Skin epidermis (tissue), 12 donors: ENCODE results near the gene SDR39U1.
A peak's percentile ranks its signal among the peaks of the same experiment; 100 is the strongest.

ENCODE experiments used
- H3K27ac ChIP-seq, 21 experiments: fragments of 200-600 bp; sonication (generic) in 11 of 21; one replicate each; pipeline ENCODE4 v1.5.0; 2020; ENCODE audit warnings: mild to moderate bottlenecking in 3 of 21, inconsistent platforms in 2 of 21, moderate library complexity in 2 of 21
- H3K4me3 ChIP-seq, 7 experiments: fragments of 200-600 bp; sonication (generic) in 2 of 7; one replicate each; pipeline ENCODE4 v1.5.0; 2020; ENCODE audit warnings: inconsistent platforms in 2 of 7, mild to moderate bottlenecking in 2 of 7, moderate library complexity in 1 of 7

SDR39U1 gene

DNA sequence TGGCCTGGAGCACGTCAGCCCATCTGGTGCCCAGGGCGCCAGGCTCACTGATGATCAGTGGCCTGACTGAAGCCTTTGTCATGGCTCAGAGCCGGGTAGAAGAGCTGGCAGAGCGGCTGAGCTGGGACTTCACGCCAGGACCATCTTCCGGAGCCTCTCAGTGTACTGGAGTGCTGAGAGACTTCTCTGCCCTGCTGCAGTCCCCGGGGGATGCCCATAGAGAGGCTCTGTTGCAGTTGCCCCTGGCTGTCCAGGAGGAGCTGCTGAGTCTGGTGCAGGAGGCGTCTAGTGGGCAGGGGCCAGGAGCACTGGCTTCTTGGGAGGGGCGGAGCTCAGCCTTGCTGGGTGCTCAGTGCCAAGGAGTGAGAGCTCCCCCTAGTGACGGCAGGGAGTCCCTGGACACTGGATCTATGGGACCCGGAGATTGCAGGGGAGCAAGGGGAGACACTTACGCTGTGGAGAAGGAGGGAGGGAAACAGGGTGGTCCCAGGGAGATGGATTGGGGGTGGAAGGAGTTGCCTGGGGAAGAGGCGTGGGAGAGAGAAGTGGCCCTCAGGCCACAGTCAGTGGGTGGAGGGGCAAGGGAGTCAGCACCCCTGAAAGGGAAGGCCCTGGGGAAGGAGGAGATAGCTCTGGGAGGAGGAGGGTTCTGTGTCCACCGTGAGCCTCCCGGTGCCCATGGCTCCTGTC lies 10.9 kb downstream of the SDR39U1 start:
- H3K27ac ChIP-seq, result peak overlapping the region in 20 of 21 experiments; percentile 21 to 99 (median 97)
- H3K4me3 ChIP-seq, result peak overlapping the region in 6 of 7 experiments; percentile 59 to 78 (median 68)

DNA sequence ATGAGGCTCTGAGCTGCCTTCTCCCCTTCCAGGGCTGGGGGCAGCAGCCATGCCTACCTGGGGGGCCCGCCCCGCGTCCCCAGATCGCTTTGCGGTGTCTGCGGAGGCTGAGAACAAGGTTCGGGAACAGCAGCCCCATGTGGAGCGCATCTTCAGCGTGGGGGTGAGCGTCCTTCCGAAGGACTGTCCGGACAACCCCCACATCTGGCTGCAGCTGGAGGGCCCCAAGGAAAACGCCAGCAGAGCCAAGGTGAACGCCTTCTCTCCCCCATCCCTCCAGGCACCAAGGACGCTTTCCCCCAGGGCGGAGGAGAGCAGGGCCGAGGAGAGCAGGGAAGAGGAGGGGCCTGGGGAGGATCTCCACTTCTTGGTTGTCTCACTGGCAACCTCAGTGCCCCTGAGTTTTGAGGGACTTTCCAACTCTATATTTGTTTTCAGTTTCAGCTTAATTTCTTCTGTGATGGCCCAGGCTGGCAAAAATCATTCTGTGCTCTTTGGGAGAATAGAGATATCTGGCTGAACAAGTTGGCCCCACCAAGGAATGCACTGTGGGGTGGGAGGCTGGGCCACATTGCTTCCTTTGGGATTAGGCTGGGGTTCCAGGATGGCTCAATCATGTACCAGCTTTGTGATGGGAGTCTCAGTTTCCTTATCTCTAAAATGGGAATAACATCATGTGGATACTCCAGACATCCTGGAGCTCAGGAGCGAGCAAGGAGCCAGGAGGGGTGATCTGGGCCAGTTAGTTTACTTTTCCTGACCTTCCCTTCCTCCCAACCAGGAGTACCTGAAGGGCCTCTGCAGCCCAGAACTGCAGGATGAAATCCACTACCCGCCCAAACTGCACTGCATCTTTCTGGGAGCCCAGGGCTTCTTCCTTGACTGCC lies 11.7 kb downstream of the SDR39U1 start:
- H3K4me3 ChIP-seq, result peak overlapping the region; percentile 59 to 78 (median 67)
- peak overlapping the region; percentile 18 to 99 (median 97) for H3K27ac ChIP-seq

DNA sequence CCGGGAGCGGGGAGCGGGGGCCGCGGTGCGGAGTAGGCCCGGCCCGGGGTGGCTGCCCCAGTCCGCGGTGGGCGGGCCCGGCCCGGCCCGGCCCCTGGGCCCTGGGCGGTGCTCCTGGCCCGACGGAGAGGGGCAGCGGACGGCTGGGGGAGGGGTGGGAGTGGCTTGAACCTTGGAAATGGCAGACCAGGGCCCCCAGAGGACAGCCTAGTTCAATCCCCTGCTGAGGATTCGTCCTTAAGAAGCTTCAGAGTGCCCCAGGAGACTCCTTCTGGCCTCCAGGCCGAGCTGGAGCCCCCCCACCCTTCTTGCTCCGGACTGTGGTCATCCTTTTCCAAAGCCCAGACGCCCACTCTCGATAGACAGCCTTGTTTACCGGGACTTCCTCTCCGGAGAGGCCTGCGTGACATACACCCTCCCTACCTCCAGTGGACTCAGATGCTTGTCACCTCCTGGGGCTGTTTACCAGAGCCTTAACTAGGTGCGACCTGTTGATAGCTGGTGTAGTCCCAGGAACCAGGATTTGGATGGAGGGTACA lies 12.4 kb downstream of the SDR39U1 start:
- Histone ChIP-seq H3K27ac (peak overlapping the region; percentile 86 to 99 (median 97)), H3K4me3 (peak overlapping the region; percentile 59 to 78 (median 67))

- Histone ChIP-seq H3K27ac (peak within 1 kb of the TSS; percentile 86 to 99 (median 97)), H3K4me3 (peak within 1 kb of the TSS; percentile 59 to 78 (median 67))
Measured at GRCh38 chr14:24429395-24430142, 13.0 kb downstream of the SDR39U1 start, which contains the start of the genes CBLN3 and KHNYN. Gene CBLN3 (minus strand): TSS chr14:24429668. CDS start chr14:24429054, 614 bp downstream. Gene KHNYN (plus strand): TSS chr14:24429954. CDS start chr14:24430731, 777 bp downstream.

GRCh38 chr14:24428628-24429394 lies 13.8 kb downstream of the SDR39U1 start:
- Histone ChIP-seq H3K4me3 (peak overlapping the region in 2 of 7 experiments; percentile 59 to 73), H3K27ac (peak overlapping the region; percentile 86 to 99 (median 97))

- Histone ChIP-seq H3K27ac (peak overlapping the region in 9 of 21 experiments; percentile 24 to 99 (median 98)), H3K4me3 (no peak overlapping the region)
Measured at GRCh38 chr14:24427537-24428508, 14.8 kb downstream of the SDR39U1 start.

GRCh38 chr14:24426912-24427536 lies 15.6 kb downstream of the SDR39U1 start:
- Histone ChIP-seq H3K27ac (peak overlapping the region in 6 of 21 experiments; percentile 5 to 99 (median 23)), H3K4me3 (no peak overlapping the region)

DNA sequence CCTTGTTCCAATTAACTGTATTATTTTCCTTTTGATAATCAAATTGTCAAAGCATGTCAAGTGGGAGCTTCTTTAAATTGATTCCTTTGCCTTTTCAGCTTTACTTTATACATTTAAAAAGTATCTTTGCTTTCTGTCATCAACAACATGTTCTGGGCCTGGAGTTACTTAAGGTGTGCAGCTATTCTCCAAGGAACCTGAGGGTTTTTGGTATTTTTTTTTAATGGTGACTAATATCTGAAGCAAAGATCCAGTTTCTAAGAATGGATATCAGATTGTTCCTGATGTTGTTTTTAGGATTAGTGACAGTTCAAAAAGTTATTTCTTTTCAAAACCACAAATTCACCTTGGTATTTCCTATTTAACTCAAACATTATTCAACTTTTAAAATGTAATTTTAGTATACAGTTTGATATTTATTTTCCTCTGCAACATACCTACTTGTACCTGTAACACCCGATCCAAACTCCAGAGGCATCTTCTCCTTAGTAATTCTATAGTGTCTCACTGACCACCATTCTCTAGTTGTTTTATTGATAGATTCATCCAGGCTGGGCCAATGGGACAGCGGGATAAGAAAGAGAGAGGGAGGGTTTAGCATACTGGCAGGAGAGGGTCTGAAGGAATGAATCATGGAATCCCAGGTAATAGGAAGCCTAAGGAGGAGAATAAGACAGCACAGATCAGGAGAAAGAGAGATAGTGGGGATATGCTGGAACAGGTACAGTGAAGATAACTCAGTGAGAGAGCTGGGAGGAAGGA lies 16.2 kb downstream of the SDR39U1 start:
- H3K27ac ChIP-seq, result peak overlapping the region in 3 of 21 experiments; percentile 5 to 27 (median 22)
- no peak overlapping the region for H3K4me3 ChIP-seq

GRCh38 chr14:24425704-24426103 lies 16.9 kb downstream of the SDR39U1 start:
- H3K27ac ChIP-seq, result peak overlapping the region in 5 of 21 experiments; percentile 8 to 59 (median 28)

GRCh38 chr14:24422694-24423601 lies 19.6 kb downstream of the SDR39U1 start:
- no peak overlapping the region for H3K27ac ChIP-seq

More at GRCh38 chr14:24425704-24426103, 16.9 kb downstream of the SDR39U1 start:
- H3K4me3 ChIP-seq, result no peak overlapping the region

GRCh38 chr14:24422261-24422660 lies 20.3 kb downstream of the SDR39U1 start:
- Histone ChIP-seq H3K27ac (no peak overlapping the region), H3K4me3 (no peak overlapping the region)

More at GRCh38 chr14:24422694-24423601, 19.6 kb downstream of the SDR39U1 start:
- no peak overlapping the region for H3K4me3 ChIP-seq

GRCh38 chr14:24418492-24418873 lies 24.1 kb downstream of the SDR39U1 start:
- Histone ChIP-seq H3K4me3 (no peak overlapping the region), H3K27ac (no peak overlapping the region)

DNA sequence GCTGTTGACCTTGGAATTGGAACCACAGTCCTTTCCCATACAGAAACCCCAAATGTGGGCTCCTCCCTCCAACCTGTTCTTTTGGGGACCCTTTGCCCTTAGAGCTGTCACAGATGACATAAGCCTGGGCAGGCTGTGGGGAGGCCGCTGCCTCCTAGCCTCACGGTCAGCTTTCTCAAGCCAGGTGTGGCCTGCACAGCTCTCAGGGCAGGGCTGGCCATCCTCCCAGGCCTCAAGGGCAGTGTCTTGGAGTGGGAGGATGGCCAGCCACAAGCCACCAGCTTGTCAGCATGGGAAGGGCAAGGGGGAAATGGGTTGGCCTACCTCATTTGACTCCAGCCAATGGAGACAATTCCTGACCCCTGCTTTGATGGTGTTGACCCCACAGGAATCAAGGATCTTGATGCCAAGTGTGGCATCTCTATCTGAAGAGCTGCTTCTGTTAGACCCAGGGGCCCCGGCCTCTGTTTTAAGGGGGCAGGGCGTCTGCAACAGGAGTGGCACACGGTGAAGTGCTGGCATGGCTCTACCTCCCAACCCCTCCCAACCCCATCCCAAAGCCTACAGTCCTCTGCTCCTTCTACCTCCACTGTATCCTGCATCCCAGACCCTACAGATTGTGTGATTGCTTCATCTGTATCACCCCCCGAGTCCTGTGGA lies 24.6 kb downstream of the SDR39U1 start:
- Histone ChIP-seq H3K4me3 (no peak overlapping the region), H3K27ac (peak overlapping the region in 1 of 21 experiments; percentile 20)

GRCh38 chr14:24416932-24417619 lies 25.5 kb downstream of the SDR39U1 start:
- Histone ChIP-seq H3K27ac (peak overlapping the region in 1 of 21 experiments; percentile 20), H3K4me3 (no peak overlapping the region)
